SW 1271 (cell line): ENCODE data around the gene TM2D1.
"Not testable (repeated sequence)": the region's sequence is repeated elsewhere in the genome, so short reads cannot be mapped to it uniquely, and the experiment has no call there.

Experiments used
- DNase-seq, 2 experiments: peaks; one replicate each; lab custom pipeline; 2025; lab: John Stamatoyannopoulos, UW

Gene TM2D1

DNA sequence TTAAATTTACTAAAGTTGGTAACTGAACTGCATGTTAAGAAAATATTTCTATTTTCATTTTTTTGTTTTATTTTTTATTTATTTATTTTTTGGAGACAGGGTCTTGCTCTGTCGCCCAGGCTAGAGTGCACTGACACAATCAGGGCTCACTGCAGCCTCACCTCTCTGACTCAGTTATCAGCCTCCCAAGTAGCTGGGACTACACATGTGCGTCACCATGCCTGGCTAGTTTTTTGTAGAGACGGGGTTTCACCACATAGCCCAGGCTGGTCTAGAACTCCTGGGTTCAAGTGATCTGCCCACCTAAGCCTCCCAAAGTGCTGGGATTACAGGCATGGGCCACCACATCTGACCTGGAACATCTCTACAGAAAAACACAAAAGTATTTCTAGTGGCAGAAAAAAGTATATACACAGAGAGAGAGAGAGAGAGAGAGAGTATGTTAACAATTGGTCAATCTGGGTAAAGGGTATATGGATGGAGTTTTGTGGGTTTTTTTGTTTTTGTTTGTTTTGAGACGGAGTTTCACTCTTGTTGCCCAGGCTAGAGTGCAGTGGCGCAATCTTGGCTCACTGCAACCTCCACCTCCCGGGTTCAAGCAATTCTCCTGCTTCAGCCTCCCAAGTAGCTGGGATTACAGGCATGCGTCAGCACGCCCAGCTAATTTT is 5.8 kb downstream of the TM2D1 start:
- not testable (repeated sequence) for DNase-seq

DNA sequence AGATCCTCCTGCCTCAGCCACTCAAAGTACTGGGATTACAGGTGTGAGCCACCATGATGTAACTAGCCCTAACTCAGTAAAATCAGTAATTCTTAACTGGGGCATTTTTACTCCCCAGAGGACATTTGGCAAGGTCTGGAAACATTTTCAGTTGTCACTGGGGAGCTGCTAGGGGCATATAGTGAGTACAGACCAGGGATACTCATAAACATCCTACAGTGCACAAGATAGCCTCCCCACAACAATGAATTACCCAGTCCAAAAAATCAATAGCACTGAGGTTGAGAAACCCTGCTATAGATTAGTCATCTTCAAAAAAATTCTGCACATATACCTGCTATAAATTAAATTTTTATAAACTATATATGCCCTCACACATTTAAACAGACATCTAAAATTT is 13.0 kb downstream of the TM2D1 start:
- no peak for DNase-seq

- not testable (repeated sequence) for DNase-seq
These were observed 13.7 kb downstream of the TM2D1 start for GRCh38 chr1:61711257-61711656.

GRCh38 chr1:61709908-61710289 is 15.0 kb downstream of the TM2D1 start:
- DNase-seq: no peak

DNA sequence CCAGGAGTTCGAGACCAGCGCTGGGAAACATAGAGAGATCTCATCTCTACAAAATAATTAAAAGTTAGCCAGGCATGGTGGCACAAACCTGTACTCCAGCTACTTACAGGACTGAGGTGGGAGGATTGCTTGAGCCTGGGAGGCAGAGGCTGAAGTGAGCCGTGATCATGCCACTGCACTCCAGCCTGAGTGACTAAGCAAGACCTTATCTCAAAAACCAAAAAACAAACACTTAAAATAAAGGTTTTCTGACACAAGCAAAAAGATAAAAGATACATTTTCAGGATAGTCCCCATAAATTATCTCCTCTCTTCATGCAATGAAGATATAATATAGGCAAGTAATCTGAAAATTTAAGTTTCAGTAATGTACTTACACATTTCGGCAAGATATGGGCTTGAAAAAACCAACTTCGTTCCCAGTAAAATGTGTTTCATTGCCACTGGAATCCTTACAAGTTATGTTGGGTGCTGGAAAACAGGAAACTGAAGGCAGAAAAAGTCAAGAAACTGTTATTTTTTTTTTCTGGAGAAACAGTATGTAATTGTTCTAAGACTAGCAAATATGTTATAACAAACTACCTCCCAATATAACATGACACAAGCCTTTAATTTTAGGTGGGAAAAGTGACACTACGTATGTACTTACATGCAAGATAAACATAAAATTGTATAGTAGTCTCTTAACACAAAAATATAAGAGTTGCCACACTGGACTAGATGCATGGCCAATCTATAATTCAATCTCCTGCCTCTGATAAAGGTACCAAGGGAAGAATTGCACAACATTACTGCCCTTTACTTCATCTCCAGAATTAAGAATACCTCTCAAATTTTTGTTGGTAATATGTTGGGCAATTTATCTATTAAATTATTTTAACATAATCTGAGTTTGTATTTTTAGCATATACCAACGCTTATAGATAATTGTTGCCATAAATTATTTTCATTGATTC is 15.7 kb downstream of the TM2D1 start:
- DNase-seq: no peak

DNA sequence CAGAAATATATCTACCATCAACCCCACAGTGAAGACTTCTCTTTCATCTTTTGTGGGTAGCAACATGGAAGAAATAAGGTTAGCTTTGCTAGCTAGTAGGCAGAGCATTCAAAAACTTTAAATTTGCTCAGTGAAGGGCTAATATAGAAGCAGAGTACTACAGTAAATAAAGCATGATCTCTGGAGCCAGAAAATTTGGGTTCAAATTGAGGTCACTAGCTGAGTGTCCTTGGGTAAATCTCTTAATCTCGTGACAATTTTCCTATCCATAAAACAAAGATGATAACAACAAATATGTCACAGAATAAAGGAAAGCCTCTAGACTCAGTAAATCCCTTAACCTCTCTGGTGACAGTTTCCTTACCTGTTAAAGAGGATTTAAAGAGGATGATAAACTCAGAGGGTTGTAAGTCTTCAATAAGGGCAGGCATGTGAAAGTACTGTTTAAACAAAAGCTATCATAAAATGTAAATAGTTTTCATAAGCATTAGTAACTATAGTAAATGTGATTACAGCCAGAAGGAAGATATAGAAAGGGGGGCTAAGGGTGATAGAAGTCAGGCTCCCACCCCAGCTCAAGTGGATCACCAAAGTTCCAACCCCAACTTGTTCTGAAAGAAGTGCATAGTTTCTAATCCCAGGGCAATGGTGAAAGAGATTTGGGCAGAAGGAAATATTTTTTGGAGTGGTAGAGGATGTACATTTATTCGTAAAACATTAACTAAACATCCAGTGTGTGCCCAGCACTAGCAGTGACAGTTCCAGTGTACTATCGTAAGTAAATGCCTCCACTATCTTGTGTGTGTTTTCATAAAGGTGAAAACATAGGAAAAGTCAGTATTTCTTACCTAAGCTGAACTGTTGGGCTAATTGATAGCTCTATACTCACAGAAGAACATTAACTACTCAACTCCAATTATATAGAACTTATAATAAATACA is 24.8 kb downstream of the TM2D1 start:
- no peak for DNase-seq

GRCh38 chr1:61692155-61692800 is 32.7 kb downstream of the TM2D1 start:
- DNase-seq: no peak

GRCh38 chr1:61687901-61688300 is 37.0 kb downstream of the TM2D1 start:
- DNase-seq: no peak

DNA sequence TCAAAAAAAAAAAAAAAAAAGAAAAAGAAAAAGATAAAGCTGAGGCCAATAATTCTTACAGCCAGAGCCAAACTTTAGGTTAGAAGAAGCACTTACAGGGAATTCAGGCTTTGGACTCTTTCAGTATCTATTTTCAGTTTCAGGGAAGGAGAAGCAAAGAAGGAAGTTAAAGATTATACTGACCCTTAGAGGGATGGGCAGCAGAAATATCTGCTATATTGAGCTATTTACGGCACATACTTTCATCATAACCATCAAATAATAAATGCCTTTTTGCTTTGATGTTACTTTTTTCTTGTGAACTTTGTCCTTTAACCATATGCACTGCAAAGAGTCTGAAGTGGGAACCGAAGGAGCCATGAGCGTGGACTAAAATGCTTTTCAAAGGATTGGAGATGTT is 42.0 kb downstream of the TM2D1 start:
- DNase-seq: no peak

GRCh38 chr1:61680500-61680899 is 44.4 kb downstream of the TM2D1 start:
- DNase-seq: no peak

- not testable (repeated sequence) for DNase-seq
These were observed 48.1 kb downstream of the TM2D1 start for GRCh38 chr1:61676881-61677280.

- DNase-seq: no peak
These were observed 50.7 kb downstream of the TM2D1 start for GRCh38 chr1:61674221-61674620.

GRCh38 chr1:61672376-61672775 is 52.6 kb downstream of the TM2D1 start:
- no peak for DNase-seq

DNA sequence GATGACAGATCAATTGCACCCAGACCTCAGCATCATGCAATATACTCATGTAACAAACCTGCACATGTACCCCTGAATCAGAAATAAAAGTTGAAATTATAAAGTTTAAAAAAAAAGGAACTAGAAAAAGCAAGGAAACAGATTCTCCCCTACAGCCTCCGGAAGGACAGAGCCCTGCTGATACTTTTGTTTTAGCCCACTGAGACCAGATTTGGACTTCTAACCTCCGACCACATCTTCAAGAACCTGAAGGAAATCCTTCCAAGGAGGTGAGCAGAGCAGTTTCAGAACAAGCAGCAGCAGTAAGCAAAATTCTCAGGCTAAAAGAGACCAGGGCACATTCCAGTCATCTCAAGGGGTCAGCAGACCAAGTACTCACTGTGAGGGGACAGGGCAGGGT is 54.5 kb downstream of the TM2D1 start:
- no peak for DNase-seq

- DNase-seq: no peak
These were observed 54.9 kb downstream of the TM2D1 start for GRCh38 chr1:61670016-61670415.

DNA sequence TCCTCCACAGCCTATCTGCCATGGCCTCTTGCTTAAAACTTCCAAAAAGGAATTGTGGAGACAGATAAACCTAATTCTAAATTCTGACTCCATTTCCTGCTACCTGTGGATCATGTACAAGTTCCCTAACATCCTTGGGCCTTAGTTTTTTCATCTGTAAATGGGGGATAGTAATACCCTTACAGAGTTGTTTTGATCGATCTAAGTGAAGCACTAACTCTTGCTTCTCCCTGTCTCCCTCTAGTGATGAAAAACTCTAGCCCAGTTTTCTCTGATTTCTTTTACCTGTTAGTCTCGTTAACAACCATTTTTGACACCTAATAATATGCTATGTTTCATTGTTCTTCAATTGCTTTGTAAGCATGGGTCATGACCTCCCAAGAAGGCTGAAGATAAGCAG is 65.9 kb downstream of the TM2D1 start:
- no peak for DNase-seq

DNA sequence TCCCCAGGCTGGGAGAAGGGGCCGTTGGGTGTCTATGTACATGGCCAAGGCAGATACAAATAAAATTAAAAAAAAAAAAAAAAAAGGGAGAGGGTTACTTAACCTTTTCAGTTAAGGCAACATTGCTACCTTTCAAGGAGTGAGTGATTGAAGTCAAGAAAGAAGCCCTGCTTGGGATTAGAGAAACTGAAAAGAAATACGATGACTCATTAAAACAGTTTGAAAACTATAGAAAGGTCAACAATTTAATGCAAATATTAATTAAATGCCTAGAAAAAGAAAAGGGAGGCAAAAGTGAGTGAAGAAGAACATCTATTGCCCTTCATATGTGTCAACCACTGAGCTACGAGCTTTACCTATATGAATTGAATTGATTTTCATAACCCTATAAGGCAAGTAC is 69.5 kb downstream of the TM2D1 start:
- DNase-seq: no peak

- no peak for DNase-seq
These were observed 70.9 kb downstream of the TM2D1 start for GRCh38 chr1:61654067-61654466.

- DNase-seq: no peak
These were observed 75.8 kb downstream of the TM2D1 start for GRCh38 chr1:61648983-61649742.

GRCh38 chr1:61647142-61647541 is 77.8 kb downstream of the TM2D1 start:
- no peak for DNase-seq

DNA sequence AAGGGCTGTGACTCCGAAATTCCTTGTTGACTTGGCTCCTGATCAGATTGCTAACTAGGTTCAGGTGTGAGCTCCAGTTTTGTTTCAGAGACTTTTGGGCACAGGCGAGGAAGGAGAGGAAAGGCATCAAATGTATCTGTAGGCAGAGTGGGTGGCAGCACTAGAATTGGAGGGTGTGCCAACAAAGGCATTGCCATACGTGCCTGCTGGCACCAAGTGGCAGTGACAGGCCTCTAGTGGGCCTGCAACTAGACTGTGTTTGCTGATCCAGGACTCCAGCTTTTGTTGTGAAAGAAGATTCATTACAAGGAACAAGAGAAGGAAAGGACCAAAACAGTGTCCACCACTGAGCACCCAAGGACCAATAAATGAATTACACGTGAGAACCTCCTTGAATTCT is 79.5 kb downstream of the TM2D1 start:
- no peak for DNase-seq
